CD14-positive monocyte (primary cell): ENCODE results near the gene MCOLN3. TPM values are rescaled to one million over a fixed set of nuclear protein-coding genes. Genes with fewer than 3 reads are reported as not detected.

ENCODE experiments used
- DNase-seq, 3 donors: peaks; one replicate each; pipeline ENCODE4 v3.0.0-alpha.2; 2011 to 2022
- H2AFZ ChIP-seq: 2 replicates; pipeline ENCODE4 v1.6.0; 2012; ENCODE audit warnings: mild to moderate bottlenecking, low read depth, low read length, inconsistent platforms; ENCODE audit not compliant: insufficient read depth, poor library complexity, severe bottlenecking
- H3K27ac ChIP-seq, 2 donors: 1 replicate in 1 of 2; 2 replicates in 1 of 2; pipeline ENCODE4 v1.5.1; 2012 to 2013; ENCODE audit warnings: low read length in 2 of 2, control low read depth in 1 of 2, inconsistent platforms in 1 of 2, low read depth in 1 of 2, mild to moderate bottlenecking in 1 of 2
- H3K27me3 ChIP-seq, 2 donors: one replicate each; pipeline versions ENCODE4 v1.6.0 to v1.6.1; 2011 to 2013; ENCODE audit warnings: low read length in 2 of 2; ENCODE audit not compliant: control insufficient read depth in 2 of 2, insufficient read depth in 2 of 2
- H3K36me3 ChIP-seq, 2 donors: replicated peaks in 1 of 2; 1 replicate in 1 of 2; 2 replicates in 1 of 2; pipeline versions ENCODE4 v1.5.1 to v1.6.1; 2012 to 2013; ENCODE audit warnings: low read length in 2 of 2, control low read depth in 1 of 2, inconsistent platforms in 1 of 2, mild to moderate bottlenecking in 1 of 2; ENCODE audit not compliant: insufficient read depth in 2 of 2, control insufficient read depth in 1 of 2
- H3K4me1 ChIP-seq, 2 donors: 1 replicate in 1 of 2; 2 replicates in 1 of 2; pipeline versions ENCODE4 v1.5.1 to v1.6.1; 2012 to 2013; ENCODE audit warnings: low read length in 2 of 2, control low read depth in 1 of 2, inconsistent platforms in 1 of 2, mild to moderate bottlenecking in 1 of 2, moderate library complexity in 1 of 2; ENCODE audit not compliant: insufficient read depth in 2 of 2, control insufficient read depth in 1 of 2
- H3K4me2 ChIP-seq: replicated peaks from 2 replicates; pipeline ENCODE3; 2012; ENCODE audit warnings: low read length, moderate library complexity, mild to moderate bottlenecking; ENCODE audit not compliant: poor library complexity, severe bottlenecking; ENCODE audit errors: extremely low read depth
- H3K4me3 ChIP-seq, 3 experiments: fragments of 200-600 bp in 1 of 3; sonication (generic) in 1 of 3; replicated peaks in 1 of 3; 1 replicate in 2 of 3; 2 replicates in 1 of 3; pipeline ENCODE4 v1.5.1; 2011 to 2013; ENCODE audit warnings: low read length in 3 of 3, mild to moderate bottlenecking in 3 of 3, control low read depth in 2 of 3, low read depth in 2 of 3, inconsistent platforms in 1 of 3, moderate library complexity in 1 of 3
- H3K79me2 ChIP-seq: 2 replicates; pipeline ENCODE4 v1.6.0; 2012; ENCODE audit warnings: mild to moderate bottlenecking, control low read depth, inconsistent platforms, low read length, moderate library complexity; ENCODE audit not compliant: insufficient read depth
- H3K9ac ChIP-seq: 2 replicates; pipeline ENCODE4 v1.6.0; 2017; ENCODE audit warnings: low read length, mild to moderate bottlenecking; ENCODE audit not compliant: insufficient read depth, poor library complexity, severe bottlenecking
- H3K9me3 ChIP-seq, 2 donors: replicated peaks in 1 of 2; 1 replicate in 1 of 2; 2 replicates in 1 of 2; pipeline versions ENCODE4 v1.5.1 to v1.6.1; 2012 to 2013; ENCODE audit warnings: low read length in 2 of 2, control low read depth in 1 of 2; ENCODE audit not compliant: control insufficient read depth in 1 of 2, insufficient read depth in 1 of 2
- H4K20me1 ChIP-seq: 2 replicates; pipeline ENCODE4 v1.6.0; 2012; ENCODE audit warnings: mild to moderate bottlenecking, low read length, control low read depth, moderate library complexity; ENCODE audit not compliant: insufficient read depth
- H3K27ac Mint-ChIP-seq, 7 donors: one replicate each; pipeline ENCODE4 v1.8.0; 2020; ENCODE audit warnings: mild to moderate bottlenecking in 7 of 7, mixed read lengths in 7 of 7, moderate library complexity in 6 of 7, inconsistent platforms in 2 of 7
- H3K27me3 Mint-ChIP-seq, 3 donors: one replicate each; pipeline ENCODE4 v1.8.0; 2021 to 2022; ENCODE audit warnings: low read depth in 3 of 3, mild to moderate bottlenecking in 3 of 3, mixed read lengths in 3 of 3, moderate library complexity in 3 of 3, inconsistent platforms in 1 of 3
- H3K36me3 Mint-ChIP-seq, 2 donors: one replicate each; pipeline ENCODE4 v1.8.0; 2020; ENCODE audit warnings: mixed read lengths in 2 of 2, inconsistent platforms in 1 of 2, mild to moderate bottlenecking in 1 of 2
- H3K4me1 Mint-ChIP-seq: one replicate; pipeline ENCODE4 v1.8.0; 2020; ENCODE audit warnings: mild to moderate bottlenecking, mixed read lengths
- H3K4me3 Mint-ChIP-seq, 2 donors: one replicate each; pipeline ENCODE4 v1.8.0; 2020; ENCODE audit warnings: mild to moderate bottlenecking in 2 of 2, mixed read lengths in 2 of 2, moderate library complexity in 1 of 2
- H3K9me3 Mint-ChIP-seq, 7 donors: one replicate each; pipeline ENCODE4 v1.8.0; 2020 to 2022; ENCODE audit warnings: mixed read lengths in 7 of 7, mild to moderate bottlenecking in 6 of 7, moderate library complexity in 6 of 7, inconsistent platforms in 2 of 7
- CTCF ChIP-seq: fragments of 200-600 bp; IDR thresholded peaks from one replicate; pipeline ENCODE4 v1.8.0; 2022; ENCODE audit warnings: antibody characterized with exemption, mild to moderate bottlenecking
- WGBS: methylation state at CpG from one replicate; pipeline ENCODE4 v1.1.5; 2013; ENCODE audit warnings: missing lambda C conversion rate; ENCODE audit not compliant: insufficient coverage; 5-methylcytosine and 5-hydroxymethylcytosine counted together
- intact Hi-C, 2 donors: fragments of 100-400 bp; cut with micrococcal nuclease; formaldehyde crosslinking; loops; one replicate each; pipeline versions ENCODE4 v1.15.0 to v1.15.1; 2023
- polyA plus RNA-seq, 3 donors: library from polyadenylated mRNA; depleted of rRNA in 1 of 3; unstranded in 2 of 3; stranded (reverse) in 1 of 3; fragments of 300-500 nt in 2 of 3; fragments of >200 nt in 1 of 3; fragmentation: Illumina TruSeq in 2 of 3; gene quantifications; 1 replicate in 2 of 3; 2 replicates in 1 of 3; pipeline ENCODE4 v1.2.3, GENCODE V29; 2012 to 2021

The MCOLN3 gene
- polyA plus RNA-seq, 3 donors = 0.03 TPM; not detected in 2

GRCh38 chr1:84985365-84985764 lies 62.9 kb downstream of the MCOLN3 start:
- Mint-ChIP-seq H3K9me3 (peaks cover 0 to 5% (median 3%) of the 10 kb centered on the region in 7 donors), H3K4me3 (no peak overlapping the region), H3K27me3 (peaks cover 0 to 6% (median 3%) of the 10 kb centered on the region in 3 donors), H3K27ac (no peak overlapping the region), H3K36me3 (no peaks in the 10 kb centered on the region), H3K4me1 (peaks cover 10% of the 10 kb centered on the region)
- H3K79me2 ChIP-seq = no peaks in the 10 kb centered on the region
- H4K20me1 ChIP-seq = no peaks in the 10 kb centered on the region
- H3K4me1 ChIP-seq = peaks cover 8 to 11% of the 10 kb centered on the region in 2 donors
- H2AFZ ChIP-seq = no peak overlapping the region
- no peak for TF ChIP-seq CTCF
- H3K9ac ChIP-seq = no peak overlapping the region
- intact Hi-C loops = no loop called here
- no peak overlapping the region for H3K27ac ChIP-seq
- no peak overlapping the region for H3K4me2 ChIP-seq
- no peak overlapping the region for H3K4me3 ChIP-seq
- no peaks in the 10 kb centered on the region for H3K27me3 ChIP-seq
- H3K36me3 ChIP-seq = no peaks in the 10 kb centered on the region
- DNase-seq = no peak
- H3K9me3 ChIP-seq = no peaks in the 10 kb centered on the region

GRCh38 chr1:84982395-84982794 lies 65.9 kb downstream of the MCOLN3 start:
- no peak overlapping the region for H3K4me3 ChIP-seq
- H3K9me3 ChIP-seq = no peaks in the 10 kb centered on the region
- no peaks in the 10 kb centered on the region for H3K36me3 ChIP-seq
- intact Hi-C loops = no loop called here
- H4K20me1 ChIP-seq = no peaks in the 10 kb centered on the region
- no peaks in the 10 kb centered on the region for H3K79me2 ChIP-seq
- no peak overlapping the region for H3K4me3 Mint-ChIP-seq
- no peak overlapping the region for H3K4me2 ChIP-seq
- no peaks in the 10 kb centered on the region for H3K4me1 ChIP-seq
- no peaks in the 10 kb centered on the region for H3K36me3 Mint-ChIP-seq
- DNase-seq = no peak
- H3K27me3 Mint-ChIP-seq = peaks cover 1 to 4% (median 2%) of the 10 kb centered on the region in 3 donors
- peaks cover 5 to 16% (median 9%) of the 10 kb centered on the region in 7 donors for H3K9me3 Mint-ChIP-seq
- H3K27ac Mint-ChIP-seq = no peak overlapping the region
- no peaks in the 10 kb centered on the region for H3K4me1 Mint-ChIP-seq
- TF ChIP-seq CTCF = no peak
- no peaks in the 10 kb centered on the region for H3K27me3 ChIP-seq
- H2AFZ ChIP-seq = no peak overlapping the region
- no peak overlapping the region for H3K9ac ChIP-seq
- no peak overlapping the region for H3K27ac ChIP-seq
- 100% methylated on average over 1 of the region's 2 CpGs for WGBS
